CD4-positive, alpha-beta memory T cell (primary cell): Measurements from ENCODE around the gene FBXO42. TPM values are rescaled to one million over a fixed set of nuclear protein-coding genes. Genes with fewer than 3 reads are reported as not detected.

Experiments
- CTCF ChIA-PET: fragments of 350-600 bp; sonication (Branson Sonifier 250); formaldehyde crosslinking; loops from one replicate; lab custom pipeline; 2021; ENCODE audit warnings: inconsistent platforms; ENCODE audit not compliant: partially characterized antibody; lab: Charles Lee
- POLR2A ChIA-PET: fragments of 350-600 bp; sonication (Branson Sonifier 250); formaldehyde crosslinking; loops from one replicate; lab custom pipeline; 2021; ENCODE audit not compliant: partially characterized antibody; lab: Charles Lee
- DNase-seq, 5 donors: peaks; one replicate each; pipeline versions ENCODE4 v3.0.0 to v3.0.0-alpha.2; 2020 to 2022; ENCODE audit warnings: mixed read lengths in 1 of 5
- H3K27ac ChIP-seq: one replicate; pipeline ENCODE4 v1.7.0; 2013; ENCODE audit warnings: low read depth, low read length
- H3K27me3 ChIP-seq: 2 replicates; pipeline ENCODE4 v1.7.0; 2013; ENCODE audit warnings: mild to moderate bottlenecking, low read length, moderate library complexity; ENCODE audit not compliant: insufficient read depth
- H3K36me3 ChIP-seq: 2 replicates; pipeline ENCODE4 v1.7.0; 2013; ENCODE audit warnings: mild to moderate bottlenecking, low read length, moderate library complexity; ENCODE audit not compliant: insufficient read depth
- H3K4me1 ChIP-seq: 2 replicates; pipeline ENCODE4 v1.7.0; 2013; ENCODE audit warnings: mild to moderate bottlenecking, low read length, moderate library complexity; ENCODE audit not compliant: insufficient read depth
- H3K4me3 ChIP-seq, 2 donors: one replicate each; pipeline ENCODE4 v1.7.0; 2013; ENCODE audit warnings: low read length in 2 of 2, mild to moderate bottlenecking in 1 of 2
- H3K9me3 ChIP-seq, 2 donors: one replicate each; pipeline ENCODE4 v1.7.0; 2013; ENCODE audit warnings: low read length in 2 of 2, control low read depth in 1 of 2; ENCODE audit not compliant: control insufficient read depth in 1 of 2
- H3K27ac Mint-ChIP-seq, 7 donors: one replicate each; pipeline ENCODE4 v1.8.0; 2020 to 2021; ENCODE audit warnings: mixed read lengths in 7 of 7, mild to moderate bottlenecking in 6 of 7, inconsistent platforms in 3 of 7, moderate library complexity in 3 of 7
- H3K27me3 Mint-ChIP-seq, 2 donors: one replicate each; pipeline ENCODE4 v1.8.0; 2020 to 2021; ENCODE audit warnings: mixed read lengths in 2 of 2
- H3K36me3 Mint-ChIP-seq, 2 donors: one replicate each; pipeline ENCODE4 v1.8.0; 2020 to 2021; ENCODE audit warnings: mixed read lengths in 2 of 2, inconsistent platforms in 1 of 2, mild to moderate bottlenecking in 1 of 2
- H3K4me1 Mint-ChIP-seq, 4 donors: one replicate each; pipeline ENCODE4 v1.8.0; 2020 to 2021; ENCODE audit warnings: mixed read lengths in 4 of 4, mild to moderate bottlenecking in 1 of 4
- H3K4me3 Mint-ChIP-seq, 8 donors: one replicate each; pipeline ENCODE4 v1.8.0; 2020 to 2021; ENCODE audit warnings: mixed read lengths in 8 of 8, mild to moderate bottlenecking in 7 of 8, moderate library complexity in 6 of 8, inconsistent platforms in 3 of 8
- H3K9me3 Mint-ChIP-seq, 8 donors: one replicate each; pipeline ENCODE4 v1.8.0; 2020 to 2021; ENCODE audit warnings: mixed read lengths in 8 of 8, mild to moderate bottlenecking in 5 of 8, inconsistent platforms in 3 of 8, moderate library complexity in 1 of 8
- intact Hi-C: fragments of 100-400 bp; cut with micrococcal nuclease; formaldehyde crosslinking; loops from one replicate; pipeline ENCODE4 v1.15.1; 2023
- polyA plus RNA-seq, 2 donors: library from polyadenylated mRNA; unstranded; fragments of 300-500 nt; fragmentation: Illumina TruSeq; gene quantifications; one replicate each; pipeline ENCODE4 v1.2.3, GENCODE V29; 2021
- total RNA-seq, 2 experiments: library from RNA; stranded (reverse); gene quantifications; one replicate each; pipeline ENCODE4 v1.2.3, GENCODE V29; 2021

The FBXO42 gene
- total and polyA plus RNA-seq, 4 experiments from 2014 or later: 18.2 to 25.6 (median 22.2) TPM

DNA sequence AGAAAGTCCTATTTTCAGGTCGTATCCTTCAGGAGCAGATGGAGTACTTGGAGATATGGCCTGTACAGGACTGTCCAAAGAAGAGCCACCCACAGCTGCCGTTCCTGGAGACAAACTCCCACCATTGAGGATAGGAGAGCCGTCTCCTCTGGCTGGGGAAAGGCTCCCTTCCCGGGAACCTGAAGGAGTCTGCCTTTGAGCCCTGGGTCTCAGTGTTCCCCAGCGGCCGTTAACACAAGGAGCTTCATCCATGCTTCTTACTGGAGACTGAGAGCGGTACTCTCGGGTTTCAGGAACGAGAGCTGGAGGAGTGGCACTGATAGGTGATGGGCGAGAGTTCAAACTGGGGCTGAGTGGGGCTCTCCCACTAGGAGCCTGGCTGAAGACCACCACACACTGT is 100.9 kb downstream of the FBXO42 start:
- H3K9me3 ChIP-seq: no peaks in the 10 kb centered on the region
- H3K9me3 Mint-ChIP-seq: no peaks in the 10 kb centered on the region
- POLR2A ChIA-PET: no interaction called here
- DNase-seq: no peak
- H3K27ac ChIP-seq: no peak overlapping the region
- H3K4me3 ChIP-seq: no peak overlapping the region
- H3K4me3 Mint-ChIP-seq: no peak overlapping the region
- CTCF ChIA-PET: no interaction called here
- peaks cover 11% of the 10 kb centered on the region for H3K4me1 ChIP-seq
- H3K27ac Mint-ChIP-seq: no peak overlapping the region
- H3K27me3 Mint-ChIP-seq: no peaks in the 10 kb centered on the region
- H3K36me3 Mint-ChIP-seq: peaks cover 30 to 63% of the 10 kb centered on the region in 2 donors
- intact Hi-C loops: no loop called here
- H3K36me3 ChIP-seq: peaks cover 48% of the 10 kb centered on the region
- H3K4me1 Mint-ChIP-seq: peaks cover 0 to 12% (median 2%) of the 10 kb centered on the region in 4 donors
- H3K27me3 ChIP-seq: no peaks in the 10 kb centered on the region

DNA sequence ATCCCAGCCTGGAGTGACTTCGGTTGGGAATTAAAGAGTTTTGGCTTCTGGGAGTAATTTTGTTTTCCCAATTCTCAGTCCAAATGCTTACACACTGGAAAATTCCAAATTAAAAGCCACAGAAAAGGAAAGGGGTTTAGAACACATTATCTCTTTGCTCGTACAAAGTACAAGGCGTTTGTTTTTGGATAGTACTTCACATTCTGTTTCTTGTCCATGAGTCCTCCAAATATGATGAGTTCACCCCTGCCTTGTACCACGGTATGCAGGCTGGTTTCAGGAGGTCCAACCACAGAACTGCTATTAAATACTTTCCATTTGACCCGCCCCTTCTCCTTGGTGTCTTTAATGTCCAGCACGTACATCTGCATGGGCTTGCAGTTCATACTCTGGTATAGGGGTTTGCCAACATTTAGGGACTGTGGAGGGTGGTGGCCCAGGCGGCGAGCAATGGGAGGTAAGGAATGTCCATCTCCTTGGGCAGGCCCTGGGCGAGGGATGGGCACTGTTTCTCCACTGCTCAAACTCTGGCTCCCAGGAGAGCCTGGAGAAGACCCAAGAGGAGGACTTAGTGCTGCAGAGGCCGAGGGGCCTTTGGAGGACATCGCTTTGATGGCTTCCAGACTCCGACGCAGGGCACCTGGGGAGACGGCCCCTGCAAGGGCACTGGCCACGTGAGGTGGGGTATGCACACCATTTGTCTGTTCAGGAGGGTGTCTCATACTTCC is 101.6 kb downstream of the FBXO42 start:
- Mint-ChIP-seq H3K4me1 (peaks cover 0 to 12% (median 2%) of the 10 kb centered on the region in 4 donors), H3K9me3 (no peaks in the 10 kb centered on the region), H3K27me3 (no peaks in the 10 kb centered on the region), H3K4me3 (no peak overlapping the region), H3K27ac (peak overlapping the region in 2 of 7 donors; percentile 2 to 32), H3K36me3 (peaks cover 27 to 60% of the 10 kb centered on the region in 2 donors)
- Histone ChIP-seq H3K27me3 (no peaks in the 10 kb centered on the region), H3K9me3 (no peaks in the 10 kb centered on the region), H3K27ac (no peak overlapping the region), H3K36me3 (peaks cover 45% of the 10 kb centered on the region), H3K4me3 (no peak overlapping the region), H3K4me1 (peaks cover 11% of the 10 kb centered on the region)
- DNase-seq: no peak
- intact Hi-C loops: no loop called here
- POLR2A ChIA-PET: no interaction called here
- CTCF ChIA-PET: no interaction called here

GRCh38 chr1:16249596-16250241 is 102.6 kb downstream of the FBXO42 start:
- H3K4me3 Mint-ChIP-seq: no peak overlapping the region
- DNase-seq: no peak
- H3K27me3 ChIP-seq: no peaks in the 10 kb centered on the region
- peaks cover 0 to 11% (median 2%) of the 10 kb centered on the region in 4 donors for H3K4me1 Mint-ChIP-seq
- H3K9me3 ChIP-seq: no peaks in the 10 kb centered on the region
- H3K36me3 ChIP-seq: peaks cover 36% of the 10 kb centered on the region
- POLR2A ChIA-PET: no interaction called here
- no peaks in the 10 kb centered on the region for H3K9me3 Mint-ChIP-seq
- intact Hi-C loops: no loop called here
- H3K27ac Mint-ChIP-seq: peak overlapping the region; percentile 8 to 87 (median 30)
- no peaks in the 10 kb centered on the region for H3K27me3 Mint-ChIP-seq
- H3K4me1 ChIP-seq: peaks cover 11% of the 10 kb centered on the region
- H3K4me3 ChIP-seq: no peak overlapping the region
- CTCF ChIA-PET: interaction anchor here (0.8 to 2.6 kb wide), 4 partner anchors 11 to 167 kb away, joined by 3 to 10 read pairs (median 3); partner anchors contain the start of gene CPLANE2
- no peak overlapping the region for H3K27ac ChIP-seq
- peaks cover 21 to 50% of the 10 kb centered on the region in 2 donors for H3K36me3 Mint-ChIP-seq

GRCh38 chr1:16248603-16249516 is 103.4 kb downstream of the FBXO42 start:
- POLR2A ChIA-PET: no interaction called here
- intact Hi-C loops: no loop called here
- Histone ChIP-seq H3K27me3 (no peaks in the 10 kb centered on the region), H3K4me3 (no peak overlapping the region), H3K9me3 (no peaks in the 10 kb centered on the region), H3K4me1 (peaks cover 16% of the 10 kb centered on the region), H3K36me3 (peaks cover 33% of the 10 kb centered on the region), H3K27ac (no peak overlapping the region)
- Mint-ChIP-seq H3K4me1 (peaks cover 5 to 11% (median 5%) of the 10 kb centered on the region in 4 donors), H3K27me3 (no peaks in the 10 kb centered on the region), H3K27ac (peak overlapping the region in 6 of 7 donors; percentile 20 to 79 (median 37)), H3K9me3 (no peaks in the 10 kb centered on the region), H3K36me3 (peaks cover 14 to 46% of the 10 kb centered on the region in 2 donors), H3K4me3 (no peak overlapping the region)
- CTCF ChIA-PET: interaction anchor here (0.8 to 2.6 kb wide), 9 partner anchors 12 to 170 kb away, joined by 3 to 10 read pairs (median 3); partner anchors contain the start of gene CPLANE2
- DNase-seq: no peak

- ChIA-PET CTCF (interaction anchor here (0.7 to 2.6 kb wide), 9 partner anchors 11 to 169 kb away, joined by 3 to 10 read pairs (median 3); partner anchors contain the start of gene CPLANE2), POLR2A (no interaction called here)
- Histone ChIP-seq H3K4me3 (no peak overlapping the region), H3K9me3 (no peaks in the 10 kb centered on the region), H3K27me3 (no peaks in the 10 kb centered on the region), H3K4me1 (peaks cover 17% of the 10 kb centered on the region), H3K36me3 (peaks cover 30% of the 10 kb centered on the region), H3K27ac (no peak overlapping the region)
- H3K4me1 Mint-ChIP-seq: peaks cover 5 to 11% (median 5%) of the 10 kb centered on the region in 4 donors
- H3K36me3 Mint-ChIP-seq: peaks cover 11 to 41% of the 10 kb centered on the region in 2 donors
- peak overlapping the region in 2 of 7 donors; percentile 6 to 61 for H3K27ac Mint-ChIP-seq
- no peak overlapping the region for H3K4me3 Mint-ChIP-seq
- intact Hi-C loops: no loop called here
- DNase-seq: no peak
- H3K9me3 Mint-ChIP-seq: no peaks in the 10 kb centered on the region
- no peaks in the 10 kb centered on the region for H3K27me3 Mint-ChIP-seq
These were observed 104.3 kb downstream of the FBXO42 start for GRCh38 chr1:16248007-16248436.

GRCh38 chr1:16247441-16247840 is 104.8 kb downstream of the FBXO42 start:
- POLR2A ChIA-PET: no interaction called here
- intact Hi-C loops: no loop called here
- Mint-ChIP-seq H3K27ac (peak overlapping the region in 3 of 7 donors; percentile 6 to 75 (median 19)), H3K27me3 (no peaks in the 10 kb centered on the region), H3K4me1 (peaks cover 5 to 11% (median 5%) of the 10 kb centered on the region in 4 donors), H3K36me3 (peaks cover 9 to 36% of the 10 kb centered on the region in 2 donors), H3K9me3 (no peaks in the 10 kb centered on the region), H3K4me3 (no peak overlapping the region)
- Histone ChIP-seq H3K27ac (no peak overlapping the region), H3K9me3 (no peaks in the 10 kb centered on the region), H3K4me1 (peaks cover 17% of the 10 kb centered on the region), H3K36me3 (peaks cover 24% of the 10 kb centered on the region), H3K4me3 (no peak overlapping the region), H3K27me3 (no peaks in the 10 kb centered on the region)
- CTCF ChIA-PET: interaction anchor here (0.7 to 2.6 kb wide), 9 partner anchors 10 to 168 kb away, joined by 3 to 10 read pairs (median 3); partner anchors contain the start of gene CPLANE2
- DNase-seq: no peak
